Measurements from ENCODE around the gene CRTC1.

DNA sequence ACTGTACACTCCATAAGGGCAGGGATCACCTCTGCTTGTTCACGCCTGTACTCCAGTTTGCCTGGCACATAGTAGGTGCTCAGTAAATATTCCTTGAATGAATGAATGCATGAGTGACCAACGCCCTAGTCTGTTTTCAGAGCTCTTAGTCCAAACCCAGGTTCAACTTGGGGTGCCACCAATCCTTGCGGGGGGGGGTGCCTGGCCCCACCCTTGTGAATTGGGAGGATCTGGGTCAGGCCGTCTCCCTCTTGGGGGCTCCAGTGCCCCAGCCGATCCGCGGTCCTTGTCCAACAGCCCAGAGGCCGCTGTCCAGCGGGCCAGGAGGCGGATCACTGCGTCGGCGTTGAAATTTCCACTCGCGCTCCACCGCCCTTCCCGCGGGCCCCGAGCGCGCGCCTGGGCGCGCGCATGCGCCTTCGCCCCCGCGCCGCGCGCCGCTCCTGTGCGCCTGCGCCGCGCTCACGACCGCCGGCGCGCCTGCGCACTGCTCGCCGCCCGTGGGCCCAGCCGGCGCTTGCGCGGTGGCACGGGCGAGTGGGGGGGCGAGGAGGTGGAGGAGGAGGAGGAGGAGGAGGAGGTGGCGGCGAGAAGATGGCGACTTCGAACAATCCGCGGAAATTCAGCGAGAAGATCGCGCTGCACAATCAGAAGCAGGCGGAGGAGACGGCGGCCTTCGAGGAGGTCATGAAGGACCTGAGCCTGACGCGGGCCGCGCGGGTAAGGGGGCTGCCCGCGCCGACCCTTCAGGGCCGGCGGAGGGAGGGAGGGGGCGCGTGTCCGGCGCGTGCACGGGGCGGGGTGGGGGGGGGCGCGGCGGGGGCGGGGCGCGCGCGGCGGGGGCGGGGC is at the start of gene CRTC1:
- TF ChIP-seq CTCF (IDR thresholded peaks at IDR 0.05) (peak in 1 of 4 experiments; percentile 26), POLR2A (IDR thresholded peaks at IDR 0.05) (peak; percentile 57 to 85)

Data from uterus (tissue), 2 donors.